IMR-90 (cell line): ENCODE measurements around the gene B4GALNT1. TPM values are rescaled to one million over a fixed set of nuclear protein-coding genes. Genes with fewer than 3 reads are reported as not detected.

Experiments used
- ATAC-seq: fragments of 200-7000 bp; cut with Tn5 transposase; 2 replicates; pipeline ENCODE4 v1.9.1; 2020; ENCODE audit warnings: low read depth, mild to moderate bottlenecking, moderate library complexity
- BruUV-seq: library from RNA; stranded (reverse); fragments of 400-500 nt; replicated peaks from 2 replicates; lab custom pipeline; 2021; lab: Mats Ljungman, UMichigan
- CTCF ChIA-PET: fragments of 300-600 bp; formaldehyde crosslinking; extraction: SDS; loops from one replicate; lab custom pipeline; 2021; ENCODE audit warnings: antibody characterized with exemption; lab: Yijun Ruan, JAX
- POLR2A ChIA-PET: fragments of 300-600 bp; sonication (Branson Sonifier 250); formaldehyde crosslinking; loops from one replicate; lab custom pipeline; 2022; ENCODE audit warnings: antibody characterized with exemption; ENCODE audit not compliant: unreplicated experiment; lab: Charles Lee
- DNase-seq: peaks from one replicate; pipeline ENCODE4 v3.0.0; 2013
- H2AFZ ChIP-seq: replicated peaks from 2 replicates; pipeline ENCODE3; 2013; ENCODE audit warnings: low read length, mild to moderate bottlenecking; ENCODE audit not compliant: poor library complexity
- H2AK5ac ChIP-seq: 2 replicates; pipeline ENCODE4 v1.6.1; 2013; ENCODE audit warnings: low read depth, low read length, inconsistent platforms
- H2AK9ac ChIP-seq: replicated peaks from 2 replicates; pipeline ENCODE3; 2013; ENCODE audit warnings: mild to moderate bottlenecking, low read depth, low read length, moderate library complexity; ENCODE audit not compliant: poor library complexity
- H2BK120ac ChIP-seq: 2 replicates; pipeline ENCODE4 v1.6.1; 2013; ENCODE audit warnings: low read depth, low read length, inconsistent platforms
- H2BK15ac ChIP-seq: 3 replicates; pipeline ENCODE4 v1.6.1; 2013; ENCODE audit warnings: low read depth, low read length, inconsistent platforms
- H2BK20ac ChIP-seq: 2 replicates; pipeline ENCODE4 v1.6.1; 2013; ENCODE audit warnings: low read depth, mild to moderate bottlenecking, inconsistent platforms, low read length, moderate library complexity
- H2BK5ac ChIP-seq: 2 replicates; pipeline ENCODE4 v1.6.1; 2013; ENCODE audit warnings: mild to moderate bottlenecking, low read depth, low read length, inconsistent platforms; ENCODE audit not compliant: poor library complexity, severe bottlenecking
- H3K14ac ChIP-seq: replicated peaks from 2 replicates; pipeline ENCODE4 v1.6.1; 2013; ENCODE audit warnings: low read depth, low read length, inconsistent platforms
- H3K18ac ChIP-seq: 2 replicates; pipeline ENCODE4 v1.6.1; 2013; ENCODE audit warnings: low read depth, low read length, control low read depth
- H3K23ac ChIP-seq: 2 replicates; pipeline ENCODE4 v1.6.1; 2013; ENCODE audit warnings: low read depth, low read length, inconsistent platforms
- H3K27ac ChIP-seq: 2 replicates; pipeline ENCODE4 v1.5.1; 2013; ENCODE audit warnings: mild to moderate bottlenecking, control low read depth, low read length; ENCODE audit not compliant: insufficient read depth
- H3K27me3 ChIP-seq: 2 replicates; pipeline ENCODE4 v1.6.1; 2013; ENCODE audit warnings: low read length; ENCODE audit not compliant: control insufficient read depth, insufficient read depth
- H3K36me3 ChIP-seq: 2 replicates; pipeline ENCODE4 v1.6.1; 2013; ENCODE audit warnings: low read length, mixed read lengths; ENCODE audit not compliant: control insufficient read depth, insufficient read depth
- H3K4ac ChIP-seq: 2 replicates; pipeline ENCODE4 v1.6.1; 2013; ENCODE audit warnings: low read depth, low read length, inconsistent platforms
- H3K4me1 ChIP-seq: 2 replicates; pipeline ENCODE4 v1.6.1; 2013; ENCODE audit warnings: low read length, mixed read lengths; ENCODE audit not compliant: control insufficient read depth, insufficient read depth
- H3K4me2 ChIP-seq: 2 replicates; pipeline ENCODE4 v1.6.1; 2013; ENCODE audit warnings: low read depth, mild to moderate bottlenecking, control low read depth, low read length, moderate library complexity
- H3K4me3 ChIP-seq: 2 replicates; pipeline ENCODE4 v1.5.1; 2013; ENCODE audit warnings: low read depth, mild to moderate bottlenecking, control low read depth, low read length, moderate library complexity; ENCODE audit not compliant: insufficient read depth
- H3K56ac ChIP-seq: 2 replicates; pipeline ENCODE4 v1.6.1; 2013; ENCODE audit warnings: low read length, inconsistent platforms; ENCODE audit not compliant: insufficient read depth; ENCODE audit errors: extremely low read depth
- H3K79me1 ChIP-seq, 2 experiments: 2 replicates each; pipeline ENCODE4 v1.6.1; 2013; ENCODE audit warnings: low read length in 2 of 2, inconsistent platforms in 1 of 2, low read depth in 1 of 2
- H3K9ac ChIP-seq: 2 replicates; pipeline ENCODE4 v1.6.1; 2013; ENCODE audit warnings: low read depth, low read length, control low read depth
- H3K9me1 ChIP-seq: 2 replicates; pipeline ENCODE4 v1.6.1; 2013; ENCODE audit warnings: low read length, inconsistent platforms; ENCODE audit not compliant: insufficient read depth
- H3K9me3 ChIP-seq: 2 replicates; pipeline ENCODE4 v1.6.1; 2013; ENCODE audit warnings: low read length; ENCODE audit not compliant: control insufficient read depth, insufficient read depth
- H4K20me1 ChIP-seq: 2 replicates; pipeline ENCODE4 v1.6.1; 2013; ENCODE audit warnings: low read length, inconsistent platforms; ENCODE audit not compliant: insufficient read depth
- H4K5ac ChIP-seq: 2 replicates; pipeline ENCODE4 v1.6.1; 2013; ENCODE audit warnings: mild to moderate bottlenecking, low read depth, low read length, control low read depth
- H4K8ac ChIP-seq, 2 experiments: 2 replicates each; pipeline ENCODE4 v1.6.1; 2013; ENCODE audit warnings: low read depth in 2 of 2, low read length in 2 of 2, control low read depth in 1 of 2, inconsistent platforms in 1 of 2
- H4K91ac ChIP-seq: 2 replicates; pipeline ENCODE4 v1.6.1; 2013; ENCODE audit warnings: low read depth, low read length, inconsistent platforms; ENCODE audit not compliant: insufficient read depth
- CHD1 ChIP-seq: IDR thresholded peaks from 2 replicates; pipeline ENCODE4 v1.6.1; 2012; ENCODE audit warnings: low read depth, low read length, improper control_type of control experiment
- WGBS, 2 experiments: methylation state at CpG; one replicate each; pipeline versions ENCODE4 v1.1.5 to v1.1.7; 2013; ENCODE audit warnings: missing lambda C conversion rate in 2 of 2; ENCODE audit not compliant: insufficient read length in 1 of 2; ENCODE audit errors: extremely low coverage in 2 of 2; 5-methylcytosine and 5-hydroxymethylcytosine counted together
- dilution Hi-C: fragments of 300-500 bp; cut with HindIII; formaldehyde crosslinking; loops from one replicate; pipeline ENCODE4 v1.14.3; 2018; ENCODE audit warnings: low sequenced_read_pairs; ENCODE audit not compliant: unreplicated experiment
- in situ Hi-C: fragments of 300-500 bp; cut with MboI; formaldehyde crosslinking; loops from 3 replicates; pipeline ENCODE4 v1.14.3; 2019; ENCODE audit warnings: low sequenced_read_pairs, inconsistent platforms, mixed read lengths
- intact Hi-C: fragments of 100-400 bp; cut with micrococcal nuclease; formaldehyde crosslinking; loops from 2 replicates; pipeline ENCODE4 v1.10.0; 2022
- polyA plus RNA-seq, 3 experiments: library from polyadenylated mRNA; depleted of rRNA; stranded (reverse); fragments of >200 nt; gene quantifications; 2 replicates each; pipeline ENCODE4 v1.2.3, GENCODE V29; 2012; ENCODE audit warnings: low replicate concordance in 1 of 3
- total RNA-seq: library from RNA; depleted of rRNA; stranded (reverse); fragments of >200 nt; gene quantifications from 2 replicates; pipeline ENCODE4 v1.2.3, GENCODE V29; 2012
- TF ChIP-seq, protein P1 (sequence below): conservative IDR thresholded peaks from 2 replicates; pipeline ENCODE4 v1.5.1; 2012; ENCODE audit warnings: mild to moderate bottlenecking, low read depth, low read length, improper control_type of control experiment

B4GALNT1 gene
- total and polyA plus RNA-seq, 2 of the 4 experiments (the other 2 are of a cell fraction) = 0.18 to 0.62 TPM

DNA sequence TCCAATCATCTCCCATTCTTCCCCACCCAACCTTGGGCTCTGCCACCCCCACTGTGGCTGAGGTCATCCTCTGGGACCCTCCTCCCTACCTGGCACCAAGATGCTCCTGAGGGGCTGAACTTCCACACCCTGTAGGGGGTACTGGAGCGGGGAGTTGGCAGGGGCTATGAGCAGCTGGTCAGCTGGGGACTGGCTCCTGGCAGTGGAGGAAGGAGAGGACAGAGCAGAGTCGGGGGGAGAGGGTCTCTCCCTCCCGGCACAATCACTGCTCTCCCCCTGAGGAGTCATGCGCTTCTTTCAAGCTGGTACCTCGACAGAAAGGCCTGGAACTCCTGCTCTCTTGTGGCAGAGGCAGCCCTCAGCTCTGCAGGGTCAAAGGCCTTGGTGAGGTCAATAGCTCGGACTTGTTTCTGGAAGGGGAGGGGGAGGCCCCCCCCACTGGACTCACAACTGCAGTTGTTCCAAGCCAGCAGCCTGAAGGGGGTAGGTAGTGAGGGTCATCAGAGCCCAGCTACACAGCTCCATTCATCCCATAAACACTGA is 2.0 kb downstream of the B4GALNT1 start:
- Histone ChIP-seq H2AK5ac (no peak overlapping the region), H2BK120ac (no peak overlapping the region), H3K36me3 (peaks cover under 1% of the 10 kb centered on the region; the same call in 1 of the 2 replicates), H3K9me3 (no peaks in the 10 kb centered on the region), H3K27ac (no peak overlapping the region), H3K4ac (no peak overlapping the region), H4K8ac (no peak overlapping the region), H3K27me3 (peaks cover 57% of the 10 kb centered on the region), H3K23ac (no peak overlapping the region), H3K79me1 (no peaks in the 10 kb centered on the region), H2AFZ (no peak overlapping the region), H3K4me3 (no peak overlapping the region), H2BK15ac (no peak overlapping the region), H3K14ac (no peak overlapping the region), H4K5ac (no peak overlapping the region), H2AK9ac (peak overlapping the region; percentile 63), H3K4me1 (peaks cover 2% of the 10 kb centered on the region; the same call in 1 of the 2 replicates), H3K9ac (no peak overlapping the region), H4K20me1 (no peaks in the 10 kb centered on the region; the same call in 1 of the 2 replicates), H3K9me1 (peaks cover 4% of the 10 kb centered on the region; the same call in 1 of the 2 replicates), H3K56ac (no peak overlapping the region), H2BK20ac (no peak overlapping the region), H3K18ac (no peak overlapping the region), H2BK5ac (no peak overlapping the region), H4K91ac (no peak overlapping the region), H3K4me2 (no peak overlapping the region)
- ChIA-PET CTCF (no interaction called here), POLR2A (interaction anchor here (0.6 kb wide), 1 partner anchor 27 kb away, joined by 5 read pairs; no protein-coding TSS in a partner anchor)
- no peak for ATAC-seq
- dilution Hi-C loops = no loop called here
- in situ Hi-C loops = no loop called here
- TF ChIP-seq, protein P1, sequence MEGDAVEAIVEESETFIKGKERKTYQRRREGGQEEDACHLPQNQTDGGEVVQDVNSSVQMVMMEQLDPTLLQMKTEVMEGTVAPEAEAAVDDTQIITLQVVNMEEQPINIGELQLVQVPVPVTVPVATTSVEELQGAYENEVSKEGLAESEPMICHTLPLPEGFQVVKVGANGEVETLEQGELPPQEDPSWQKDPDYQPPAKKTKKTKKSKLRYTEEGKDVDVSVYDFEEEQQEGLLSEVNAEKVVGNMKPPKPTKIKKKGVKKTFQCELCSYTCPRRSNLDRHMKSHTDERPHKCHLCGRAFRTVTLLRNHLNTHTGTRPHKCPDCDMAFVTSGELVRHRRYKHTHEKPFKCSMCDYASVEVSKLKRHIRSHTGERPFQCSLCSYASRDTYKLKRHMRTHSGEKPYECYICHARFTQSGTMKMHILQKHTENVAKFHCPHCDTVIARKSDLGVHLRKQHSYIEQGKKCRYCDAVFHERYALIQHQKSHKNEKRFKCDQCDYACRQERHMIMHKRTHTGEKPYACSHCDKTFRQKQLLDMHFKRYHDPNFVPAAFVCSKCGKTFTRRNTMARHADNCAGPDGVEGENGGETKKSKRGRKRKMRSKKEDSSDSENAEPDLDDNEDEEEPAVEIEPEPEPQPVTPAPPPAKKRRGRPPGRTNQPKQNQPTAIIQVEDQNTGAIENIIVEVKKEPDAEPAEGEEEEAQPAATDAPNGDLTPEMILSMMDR = no peak
- no peak for TF ChIP-seq CHD1
- BruUV-seq = no TSS peak
- DNase-seq = no peak
- intact Hi-C loops = no loop called here
- WGBS, 2 experiments = no CpG with 5 or more reads among the region's 6 CpGs
